WTC11 (cell line): Measurements from ENCODE around the gene SPN. TPM values are rescaled to one million over a fixed set of nuclear protein-coding genes. Genes with fewer than 3 reads are reported as not detected.
"Not testable (repeated sequence)": the region's sequence is repeated elsewhere in the genome, so short reads cannot be mapped to it uniquely, and the experiment has no call there.

ENCODE experiments used
- ATAC-seq: fragments of 200-7000 bp; cut with Tn5 transposase; 2 replicates; pipeline ENCODE4 v1.10.0; 2021; ENCODE audit warnings: mild to moderate bottlenecking, moderate library complexity
- CTCF ChIA-PET: fragments of 300-600 bp; sonication (Branson Sonifier 250); formaldehyde crosslinking; loops from one replicate; lab custom pipeline; 2021; ENCODE audit warnings: antibody characterized with exemption; lab: Charles Lee
- POLR2A ChIA-PET: fragments of 350-600 bp; sonication (Branson Sonifier 250); formaldehyde crosslinking; loops from one replicate; lab custom pipeline; 2021; ENCODE audit warnings: antibody characterized with exemption; lab: Charles Lee
- DNase-seq: peaks from one replicate; pipeline ENCODE4 v3.0.0; 2021; ENCODE audit warnings: low spot score
- H3K27ac Mint-ChIP-seq: 2 replicates; pipeline ENCODE4 v1.8.0; 2021; ENCODE audit warnings: mixed read lengths
- H3K27me3 Mint-ChIP-seq: 2 replicates; pipeline ENCODE4 v1.8.0; 2021; ENCODE audit warnings: low read depth, mild to moderate bottlenecking, moderate library complexity, mixed read lengths
- H3K36me3 Mint-ChIP-seq: 2 replicates; pipeline ENCODE4 v1.8.0; 2021; ENCODE audit warnings: mixed read lengths
- H3K4me1 Mint-ChIP-seq: 2 replicates; pipeline ENCODE4 v1.8.0; 2022; ENCODE audit warnings: mixed read lengths
- H3K4me3 Mint-ChIP-seq: 2 replicates; pipeline ENCODE4 v1.8.0; 2021; ENCODE audit warnings: mild to moderate bottlenecking, moderate library complexity, mixed read lengths
- H3K9me3 Mint-ChIP-seq: 2 replicates; pipeline ENCODE4 v1.8.0; 2021; ENCODE audit warnings: mixed read lengths
- AFF4 ChIP-seq: sonication (generic); formaldehyde crosslinking; IDR thresholded peaks from 2 replicates; pipeline ENCODE4 v1.8.1; 2023; ENCODE audit warnings: mild to moderate bottlenecking, missing genetic modification reagents, borderline replicate concordance
- ATF6 ChIP-seq: sonication (generic); formaldehyde crosslinking; IDR thresholded peaks from 2 replicates; pipeline ENCODE4 v1.8.1; 2023; ENCODE audit warnings: mild to moderate bottlenecking, missing genetic modification reagents
- ESRRA ChIP-seq: sonication (generic); formaldehyde crosslinking; IDR thresholded peaks from 2 replicates; pipeline ENCODE4 v1.8.1; 2022; ENCODE audit warnings: mild to moderate bottlenecking, missing genetic modification reagents, borderline replicate concordance
- FOXJ3 ChIP-seq: sonication (generic); formaldehyde crosslinking; IDR thresholded peaks from 2 replicates; pipeline ENCODE4 v1.9.0; 2021; ENCODE audit warnings: missing genetic modification reagents, mild to moderate bottlenecking, borderline replicate concordance
- FOXP4 ChIP-seq: sonication (generic); formaldehyde crosslinking; IDR thresholded peaks from 2 replicates; pipeline ENCODE4 v1.8.0; 2022; ENCODE audit warnings: mild to moderate bottlenecking, missing genetic modification reagents
- GABPB1 ChIP-seq: sonication (generic); formaldehyde crosslinking; IDR thresholded peaks from 2 replicates; pipeline ENCODE4 v1.8.1; 2023; ENCODE audit warnings: mild to moderate bottlenecking, missing genetic modification reagents
- NFYB ChIP-seq: sonication (generic); formaldehyde crosslinking; conservative IDR thresholded peaks from 2 replicates; pipeline ENCODE4 v1.8.0; 2022; ENCODE audit warnings: low read depth, missing genetic modification reagents
- SP1 ChIP-seq: sonication (generic); formaldehyde crosslinking; conservative IDR thresholded peaks from 2 replicates; pipeline ENCODE4 v1.8.1; 2022; ENCODE audit warnings: missing genetic modification reagents
- TEAD1 ChIP-seq: sonication (generic); formaldehyde crosslinking; IDR thresholded peaks from 2 replicates; pipeline ENCODE4 v1.8.0; 2022; ENCODE audit warnings: mild to moderate bottlenecking, missing genetic modification reagents
- ZNF121 ChIP-seq: sonication (generic); formaldehyde crosslinking; IDR thresholded peaks from 2 replicates; pipeline ENCODE4 v1.8.0; 2023; ENCODE audit warnings: missing genetic modification reagents
- ZNF138 ChIP-seq: sonication (generic); formaldehyde crosslinking; conservative IDR thresholded peaks from 2 replicates; pipeline ENCODE4 v1.8.1; 2022; ENCODE audit warnings: mild to moderate bottlenecking, moderate library complexity, missing genetic modification reagents
- ZNF219 ChIP-seq: sonication (generic); formaldehyde crosslinking; IDR thresholded peaks from 2 replicates; pipeline ENCODE4 v1.8.0; 2023; ENCODE audit warnings: missing genetic modification reagents, mild to moderate bottlenecking, borderline replicate concordance
- total RNA-seq: library from RNA; stranded (reverse); gene quantifications from 3 replicates; pipeline ENCODE4 v1.2.3, GENCODE V29; 2021
- TF ChIP-seq, protein P1 (sequence below): sonication (generic); formaldehyde crosslinking; IDR thresholded peaks from 2 replicates; pipeline ENCODE4 v1.8.0; 2022; ENCODE audit warnings: missing genetic modification reagents

SPN gene
- total RNA-seq, 1 experiment from 2014 or later, result 2.3 TPM

DNA sequence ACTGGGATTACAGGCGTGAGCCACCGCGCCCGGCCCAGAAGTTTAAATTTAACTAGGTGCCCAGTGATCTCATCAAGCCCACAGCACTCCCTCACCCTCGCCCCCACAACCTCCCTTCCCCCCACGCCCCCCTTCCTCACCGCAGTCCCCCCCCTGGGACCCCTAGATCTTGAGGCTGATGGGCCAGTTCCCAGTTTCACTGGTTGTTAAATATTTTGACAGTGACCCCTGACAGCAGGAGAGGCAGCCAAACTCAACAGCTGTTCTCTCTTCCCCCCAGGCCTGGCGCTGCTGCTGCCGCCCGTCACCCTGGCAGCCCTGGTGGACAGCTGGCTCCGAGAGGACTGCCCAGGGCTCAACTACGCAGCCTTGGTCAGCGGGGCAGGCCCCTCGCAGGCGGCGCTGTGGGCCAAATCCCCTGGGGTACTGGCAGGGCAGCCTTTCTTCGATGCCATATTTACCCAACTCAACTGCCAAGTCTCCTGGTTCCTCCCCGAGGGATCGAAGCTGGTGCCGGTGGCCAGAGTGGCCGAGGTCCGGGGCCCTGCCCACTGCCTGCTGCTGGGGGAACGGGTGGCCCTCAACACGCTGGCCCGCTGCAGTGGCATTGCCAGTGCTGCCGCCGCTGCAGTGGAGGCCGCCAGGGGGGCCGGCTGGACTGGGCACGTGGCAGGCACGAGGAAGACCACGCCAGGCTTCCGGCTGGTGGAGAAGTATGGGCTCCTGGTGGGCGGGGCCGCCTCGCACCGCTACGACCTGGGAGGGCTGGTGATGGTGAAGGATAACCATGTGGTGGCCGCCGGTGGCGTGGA lies 31.5 kb downstream of the SPN start:
- peaks cover 20% of the 10 kb centered on the region for H3K9me3 Mint-ChIP-seq
- ATAC-seq, result no peak
- POLR2A ChIA-PET, result no interaction called here
- TF ChIP-seq GABPB1 (CRISPR knock-in tag) (no peak), FOXP4 (CRISPR knock-in tag) (no peak), AFF4 (CRISPR knock-in tag) (no peak)
- TF ChIP-seq, all 79 proteins: peak for 0
- Mint-ChIP-seq H3K36me3 (peaks cover 40% of the 10 kb centered on the region), H3K4me1 (peaks cover 17% of the 10 kb centered on the region), H3K4me3 (no peak overlapping the region), H3K27me3 (no peaks in the 10 kb centered on the region), H3K27ac (no peak overlapping the region)
- DNase-seq, result no peak
- CTCF ChIA-PET, result interaction anchor here (0.7 to 1.7 kb wide), 3 partner anchors 35 to 61 kb away, joined by 3 to 6 read pairs (median 6); no protein-coding TSS in a partner anchor

GRCh38 chr16:29695675-29696074 lies 32.6 kb downstream of the SPN start:
- not testable (repeated sequence) for H3K27ac Mint-ChIP-seq, H3K27me3 Mint-ChIP-seq, ATAC-seq, DNase-seq, H3K4me3 Mint-ChIP-seq
- CTCF ChIA-PET, result interaction anchor here (1.1 to 1.7 kb wide), 3 partner anchors 14 to 54 kb away, joined by 3 to 6 read pairs (median 3); no protein-coding TSS in a partner anchor
- peaks cover 30% of the 10 kb centered on the region for H3K36me3 Mint-ChIP-seq
- H3K4me1 Mint-ChIP-seq, result peaks cover 23% of the 10 kb centered on the region
- POLR2A ChIA-PET, result interaction anchor here (0.6 kb wide), 3 partner anchors 50 to 216 kb away, joined by 4 to 10 read pairs (median 4); no protein-coding TSS in a partner anchor
- peak; percentile 30; the same call in 1 of the 2 replicates for TF ChIP-seq ZNF121 (CRISPR knock-in tag)
- peaks cover 12% of the 10 kb centered on the region for H3K9me3 Mint-ChIP-seq

GRCh38 chr16:29696881-29697331 lies 33.9 kb downstream of the SPN start:
- ChIA-PET POLR2A (no interaction called here), CTCF (interaction anchor here (1.5 kb wide), 1 partner anchor 358 kb away, joined by 3 read pairs; no protein-coding TSS in a partner anchor)
- peaks cover 27% of the 10 kb centered on the region for H3K4me1 Mint-ChIP-seq
- H3K9me3 Mint-ChIP-seq, result peaks cover 12% of the 10 kb centered on the region
- H3K27me3 Mint-ChIP-seq, result no peaks in the 10 kb centered on the region
- H3K27ac Mint-ChIP-seq, result no peak overlapping the region
- peaks cover 30% of the 10 kb centered on the region for H3K36me3 Mint-ChIP-seq
- DNase-seq, result no peak
- H3K4me3 Mint-ChIP-seq, result no peak overlapping the region
- TF ChIP-seq, protein P1, sequence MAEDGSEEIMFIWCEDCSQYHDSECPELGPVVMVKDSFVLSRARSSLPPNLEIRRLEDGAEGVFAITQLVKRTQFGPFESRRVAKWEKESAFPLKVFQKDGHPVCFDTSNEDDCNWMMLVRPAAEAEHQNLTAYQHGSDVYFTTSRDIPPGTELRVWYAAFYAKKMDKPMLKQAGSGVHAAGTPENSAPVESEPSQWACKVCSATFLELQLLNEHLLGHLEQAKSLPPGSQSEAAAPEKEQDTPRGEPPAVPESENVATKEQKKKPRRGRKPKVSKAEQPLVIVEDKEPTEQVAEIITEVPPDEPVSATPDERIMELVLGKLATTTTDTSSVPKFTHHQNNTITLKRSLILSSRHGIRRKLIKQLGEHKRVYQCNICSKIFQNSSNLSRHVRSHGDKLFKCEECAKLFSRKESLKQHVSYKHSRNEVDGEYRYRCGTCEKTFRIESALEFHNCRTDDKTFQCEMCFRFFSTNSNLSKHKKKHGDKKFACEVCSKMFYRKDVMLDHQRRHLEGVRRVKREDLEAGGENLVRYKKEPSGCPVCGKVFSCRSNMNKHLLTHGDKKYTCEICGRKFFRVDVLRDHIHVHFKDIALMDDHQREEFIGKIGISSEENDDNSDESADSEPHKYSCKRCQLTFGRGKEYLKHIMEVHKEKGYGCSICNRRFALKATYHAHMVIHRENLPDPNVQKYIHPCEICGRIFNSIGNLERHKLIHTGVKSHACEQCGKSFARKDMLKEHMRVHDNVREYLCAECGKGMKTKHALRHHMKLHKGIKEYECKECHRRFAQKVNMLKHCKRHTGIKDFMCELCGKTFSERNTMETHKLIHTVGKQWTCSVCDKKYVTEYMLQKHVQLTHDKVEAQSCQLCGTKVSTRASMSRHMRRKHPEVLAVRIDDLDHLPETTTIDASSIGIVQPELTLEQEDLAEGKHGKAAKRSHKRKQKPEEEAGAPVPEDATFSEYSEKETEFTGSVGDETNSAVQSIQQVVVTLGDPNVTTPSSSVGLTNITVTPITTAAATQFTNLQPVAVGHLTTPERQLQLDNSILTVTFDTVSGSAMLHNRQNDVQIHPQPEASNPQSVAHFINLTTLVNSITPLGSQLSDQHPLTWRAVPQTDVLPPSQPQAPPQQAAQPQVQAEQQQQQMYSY, result no peak
- no peak for TF ChIP-seq SP1
- no peak for TF ChIP-seq ZNF138 (CRISPR knock-in tag)
- no peak for TF ChIP-seq ATF6 (CRISPR knock-in tag)
- TF ChIP-seq NFYB, result no peak
- TF ChIP-seq FOXJ3 (CRISPR knock-in tag), result no peak
- TF ChIP-seq ESRRA, result no peak
- TF ChIP-seq ZNF121 (CRISPR knock-in tag), result no peak
- no peak for TF ChIP-seq TEAD1 (CRISPR knock-in tag)
- no peak for TF ChIP-seq ZNF219 (CRISPR knock-in tag)
- no peak for ATAC-seq
